ENCODE measurements around the gene HOXA3.

- TF ChIP-seq, protein P1, sequence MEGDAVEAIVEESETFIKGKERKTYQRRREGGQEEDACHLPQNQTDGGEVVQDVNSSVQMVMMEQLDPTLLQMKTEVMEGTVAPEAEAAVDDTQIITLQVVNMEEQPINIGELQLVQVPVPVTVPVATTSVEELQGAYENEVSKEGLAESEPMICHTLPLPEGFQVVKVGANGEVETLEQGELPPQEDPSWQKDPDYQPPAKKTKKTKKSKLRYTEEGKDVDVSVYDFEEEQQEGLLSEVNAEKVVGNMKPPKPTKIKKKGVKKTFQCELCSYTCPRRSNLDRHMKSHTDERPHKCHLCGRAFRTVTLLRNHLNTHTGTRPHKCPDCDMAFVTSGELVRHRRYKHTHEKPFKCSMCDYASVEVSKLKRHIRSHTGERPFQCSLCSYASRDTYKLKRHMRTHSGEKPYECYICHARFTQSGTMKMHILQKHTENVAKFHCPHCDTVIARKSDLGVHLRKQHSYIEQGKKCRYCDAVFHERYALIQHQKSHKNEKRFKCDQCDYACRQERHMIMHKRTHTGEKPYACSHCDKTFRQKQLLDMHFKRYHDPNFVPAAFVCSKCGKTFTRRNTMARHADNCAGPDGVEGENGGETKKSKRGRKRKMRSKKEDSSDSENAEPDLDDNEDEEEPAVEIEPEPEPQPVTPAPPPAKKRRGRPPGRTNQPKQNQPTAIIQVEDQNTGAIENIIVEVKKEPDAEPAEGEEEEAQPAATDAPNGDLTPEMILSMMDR (IDR thresholded peaks at IDR 0.05), result no peak
- no peak for TF ChIP-seq POLR2A (IDR thresholded peaks at IDR 0.05)
Observed at GRCh38 chr7:27176962-27177794, 24.8 kb upstream of the HOXA3 start.

Measured in esophagus squamous epithelium (tissue), 4 donors.